Skeletal muscle tissue (tissue), 4 donors: Measurements from ENCODE around the gene TSC2. TPM values are rescaled to one million over a fixed set of nuclear protein-coding genes. Genes with fewer than 3 reads are reported as not detected.
A peak's percentile ranks its signal among the peaks of the same experiment; 100 is the strongest.

Experiments
- H3K27ac ChIP-seq: one replicate; pipeline ENCODE4 v1.7.0; 2013; ENCODE audit warnings: mild to moderate bottlenecking, low read depth, low read length, inconsistent platforms
- H3K27me3 ChIP-seq, 3 donors: one replicate each; pipeline ENCODE4 v1.7.0; 2013; ENCODE audit warnings: low read length in 3 of 3; ENCODE audit not compliant: control insufficient read depth in 3 of 3, insufficient read depth in 3 of 3
- H3K36me3 ChIP-seq, 3 donors: one replicate each; pipeline ENCODE4 v1.7.0; 2013; ENCODE audit warnings: low read length in 3 of 3; ENCODE audit not compliant: control insufficient read depth in 3 of 3, insufficient read depth in 3 of 3
- H3K4me1 ChIP-seq, 3 donors: one replicate each; pipeline ENCODE4 v1.7.0; 2013; ENCODE audit warnings: low read length in 3 of 3, mild to moderate bottlenecking in 3 of 3; ENCODE audit not compliant: control insufficient read depth in 3 of 3, insufficient read depth in 3 of 3
- H3K4me3 ChIP-seq, 3 donors: one replicate each; pipeline ENCODE4 v1.7.0; 2013; ENCODE audit warnings: low read length in 3 of 3
- H3K9ac ChIP-seq, 3 donors: one replicate each; pipeline ENCODE4 v1.7.0; 2013; ENCODE audit warnings: low read length in 3 of 3, mild to moderate bottlenecking in 3 of 3, moderate library complexity in 2 of 3, low read depth in 1 of 3
- H3K9me3 ChIP-seq, 3 donors: one replicate each; pipeline ENCODE4 v1.7.0; 2013; ENCODE audit warnings: low read length in 3 of 3; ENCODE audit not compliant: control insufficient read depth in 3 of 3
- total RNA-seq: library from RNA; depleted of rRNA; stranded (reverse); fragments of >200 nt; gene quantifications from one replicate; pipeline ENCODE4 v1.2.3, GENCODE V29; 2014
- donor health status: Osteomylitis.

The TSC2 gene
- total RNA-seq, 1 donor from 2014 or later: 49.6 TPM

DNA sequence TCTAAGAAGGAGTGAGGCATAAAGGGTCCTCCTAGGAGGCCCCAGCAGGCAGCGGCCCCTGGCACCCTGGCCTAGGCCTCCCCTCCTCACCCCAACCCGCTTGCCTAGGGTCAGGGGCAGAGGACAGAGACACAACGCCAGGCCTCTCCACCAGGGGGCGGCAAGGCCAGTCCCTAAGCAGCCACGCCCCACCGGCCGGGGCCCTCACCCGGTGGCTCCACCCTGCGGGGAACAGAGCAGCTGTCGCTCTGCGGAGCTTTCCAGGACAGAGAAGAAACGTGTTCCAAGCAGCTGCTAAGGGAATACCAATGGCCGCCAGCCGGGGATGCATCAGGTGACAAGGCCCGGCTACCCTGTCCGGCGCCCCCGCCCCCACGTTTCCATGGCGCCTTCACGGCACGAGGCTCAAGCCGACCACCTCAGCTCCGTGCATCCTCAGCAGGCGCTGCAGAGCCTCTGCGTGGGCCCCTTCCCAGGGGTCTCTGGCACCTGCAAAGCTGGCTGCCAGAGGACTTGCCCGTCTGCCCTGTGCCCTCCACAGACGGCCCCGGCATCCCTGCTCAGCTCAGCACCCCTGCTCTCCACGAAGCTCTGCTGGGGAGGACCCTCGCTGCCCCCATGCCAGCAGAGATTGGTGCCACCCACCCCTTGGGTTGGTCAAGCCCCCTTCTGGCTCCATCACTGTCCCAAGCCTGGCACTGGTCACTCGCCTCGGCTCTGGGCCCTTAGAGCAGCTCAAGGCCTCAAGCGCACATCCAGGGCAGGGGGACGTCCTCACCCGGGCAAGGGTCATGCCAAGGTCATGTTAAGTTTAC is 43.8 kb upstream of the TSC2 start:
- no peaks in the 10 kb centered on the region for H3K27me3 ChIP-seq
- H3K9ac ChIP-seq: peak overlapping the region; percentile 10 to 71 (median 64)
- peaks cover 27 to 37% (median 28%) of the 10 kb centered on the region in 3 donors for H3K36me3 ChIP-seq
- peak overlapping the region; percentile 79 for H3K27ac ChIP-seq
- H3K4me1 ChIP-seq: peaks cover 57 to 59% (median 59%) of the 10 kb centered on the region in 3 donors
- H3K4me3 ChIP-seq: peak overlapping the region; percentile 23 to 67 (median 42)
- no peaks in the 10 kb centered on the region for H3K9me3 ChIP-seq

DNA sequence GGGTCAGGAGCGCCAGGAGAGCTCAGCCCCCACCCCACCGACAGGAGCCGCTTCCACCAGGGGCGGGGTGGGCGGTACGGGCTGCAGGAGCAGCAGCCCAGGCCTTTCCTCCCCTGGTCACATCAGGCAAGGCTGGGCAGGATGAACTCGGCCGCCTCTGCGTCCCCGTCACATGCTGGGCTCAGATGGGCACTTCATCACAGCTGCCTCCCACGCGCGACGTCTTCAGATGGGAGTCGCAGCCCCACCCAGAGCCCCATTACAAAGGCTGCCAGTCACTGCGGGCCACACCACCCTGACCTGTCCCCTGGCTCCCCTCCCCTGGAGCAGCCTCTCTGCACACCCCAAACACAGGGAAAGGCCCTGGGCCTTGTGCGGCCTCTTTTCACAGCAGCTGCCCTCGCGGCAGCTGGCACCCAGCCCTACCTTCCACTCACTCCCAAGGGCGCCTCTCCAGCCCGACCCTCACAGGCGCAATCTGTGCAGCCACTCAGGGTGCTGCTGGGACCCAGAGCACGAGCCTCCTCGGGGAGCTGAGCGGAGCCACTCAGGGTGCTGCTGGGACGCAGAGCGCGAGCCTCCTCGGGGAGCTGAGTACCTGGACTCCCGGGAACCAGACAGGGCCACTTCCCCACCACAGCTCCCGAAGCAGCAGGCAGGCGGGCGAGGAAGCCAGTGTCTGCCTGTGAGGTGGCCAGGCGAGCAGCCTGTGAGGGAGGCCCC is 42.8 kb upstream of the TSC2 start:
- H3K27ac ChIP-seq: no peak overlapping the region
- peaks cover 59 to 62% (median 59%) of the 10 kb centered on the region in 3 donors for H3K4me1 ChIP-seq

DNA sequence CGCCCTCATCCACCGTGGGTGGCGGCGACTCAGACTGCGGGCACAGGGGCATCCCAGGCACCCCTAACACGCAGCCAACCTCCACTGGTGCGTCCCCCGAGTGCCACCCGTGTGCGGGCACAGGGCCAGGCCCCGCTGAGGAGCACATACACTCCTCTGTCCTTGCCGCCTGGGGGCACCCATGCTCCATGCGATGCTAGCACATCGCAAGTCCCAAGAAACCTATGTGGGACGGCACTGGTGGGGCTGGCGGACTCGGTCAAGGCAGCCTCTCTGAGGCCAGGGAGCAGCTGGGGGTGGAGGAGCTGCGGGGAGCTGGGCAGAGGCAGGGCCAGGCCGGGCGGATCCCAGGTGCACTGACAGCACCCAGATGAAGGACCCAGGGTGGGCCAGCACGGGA is 42.1 kb upstream of the TSC2 start:
- Histone ChIP-seq H3K4me1 (peaks cover 64 to 69% (median 66%) of the 10 kb centered on the region in 3 donors), H3K9ac (peak overlapping the region; percentile 13 to 62 (median 50)), H3K27me3 (no peaks in the 10 kb centered on the region), H3K36me3 (peaks cover 18 to 27% (median 19%) of the 10 kb centered on the region in 3 donors), H3K27ac (no peak overlapping the region), H3K9me3 (no peaks in the 10 kb centered on the region), H3K4me3 (no peak overlapping the region)

More for the DNA sequence above, 42.8 kb upstream of the TSC2 start:
- Histone ChIP-seq H3K36me3 (peaks cover 23 to 29% (median 24%) of the 10 kb centered on the region in 3 donors), H3K27me3 (no peaks in the 10 kb centered on the region), H3K4me3 (no peak overlapping the region), H3K9ac (peak overlapping the region; percentile 13 to 71 (median 64)), H3K9me3 (no peaks in the 10 kb centered on the region)

DNA sequence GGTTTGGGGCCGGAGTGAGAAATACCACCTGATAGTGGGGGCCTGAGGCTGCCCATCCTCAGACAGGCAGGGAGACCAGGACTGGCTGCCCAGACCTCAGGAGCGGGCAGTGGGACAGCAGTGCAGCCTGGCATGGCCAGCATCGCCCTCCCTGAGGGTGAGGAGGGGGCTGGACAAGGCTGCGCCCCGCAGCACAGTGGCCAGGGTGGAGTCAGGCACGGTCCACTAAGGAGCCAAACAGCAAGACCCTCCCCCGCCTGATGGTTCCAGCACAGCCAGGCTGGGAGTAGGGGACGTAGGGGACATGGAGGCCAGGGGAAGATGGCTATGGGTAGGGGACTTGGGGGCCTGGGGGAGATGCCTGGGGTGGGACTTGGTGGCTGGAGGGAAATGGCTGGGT is 41.5 kb upstream of the TSC2 start:
- Histone ChIP-seq H3K9me3 (no peaks in the 10 kb centered on the region), H3K27ac (no peak overlapping the region), H3K36me3 (peaks cover 12 to 21% (median 14%) of the 10 kb centered on the region in 3 donors), H3K4me3 (no peak overlapping the region), H3K9ac (peak overlapping the region in 2 of 3 donors; percentile 13 to 62), H3K27me3 (no peaks in the 10 kb centered on the region), H3K4me1 (peaks cover 64 to 71% (median 66%) of the 10 kb centered on the region in 3 donors)

DNA sequence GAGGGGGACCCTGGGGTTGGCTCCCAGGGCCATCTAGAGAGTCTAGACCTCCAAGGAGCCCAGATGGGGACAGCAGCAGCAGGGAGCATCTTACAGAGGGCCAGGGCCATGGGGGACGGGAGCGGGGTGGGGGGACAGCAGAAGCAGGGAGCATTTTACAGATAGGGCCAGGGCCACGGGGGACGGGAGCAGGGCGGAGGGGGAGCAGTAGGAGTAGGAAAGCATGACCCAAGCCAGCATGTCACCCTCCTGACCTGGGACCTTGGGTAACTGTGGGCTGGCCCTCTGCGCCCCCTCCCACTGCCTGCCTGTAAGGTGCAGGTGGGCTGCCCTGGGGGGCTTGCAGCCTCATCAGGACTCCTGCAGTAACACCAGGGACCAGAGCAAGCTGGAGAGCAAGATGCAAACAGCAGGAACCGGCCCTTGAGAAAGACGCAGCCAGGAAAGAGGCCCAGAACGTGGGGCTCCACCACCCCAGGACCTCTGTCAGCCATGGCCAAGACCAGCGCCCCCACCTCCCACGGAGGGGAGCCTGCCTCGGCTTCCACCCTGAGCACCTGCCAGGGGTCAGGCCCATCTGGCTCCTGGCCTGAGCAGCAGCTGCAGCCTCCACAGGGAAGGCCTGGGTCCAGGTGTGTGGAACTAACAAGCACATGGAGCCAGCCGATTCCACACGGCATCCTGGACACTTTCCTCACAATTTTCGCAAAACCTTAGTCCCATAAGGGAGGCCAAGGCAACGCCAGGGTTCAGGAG is 40.5 kb upstream of the TSC2 start:
- Histone ChIP-seq H3K36me3 (peaks cover 3 to 12% (median 6%) of the 10 kb centered on the region in 3 donors), H3K27ac (peak overlapping the region; percentile 12), H3K4me3 (peak overlapping the region; percentile 45 to 83 (median 78)), H3K9ac (peak overlapping the region; percentile 48 to 86 (median 71)), H3K27me3 (no peaks in the 10 kb centered on the region), H3K4me1 (peaks cover 64 to 71% (median 66%) of the 10 kb centered on the region in 3 donors), H3K9me3 (no peaks in the 10 kb centered on the region)

DNA sequence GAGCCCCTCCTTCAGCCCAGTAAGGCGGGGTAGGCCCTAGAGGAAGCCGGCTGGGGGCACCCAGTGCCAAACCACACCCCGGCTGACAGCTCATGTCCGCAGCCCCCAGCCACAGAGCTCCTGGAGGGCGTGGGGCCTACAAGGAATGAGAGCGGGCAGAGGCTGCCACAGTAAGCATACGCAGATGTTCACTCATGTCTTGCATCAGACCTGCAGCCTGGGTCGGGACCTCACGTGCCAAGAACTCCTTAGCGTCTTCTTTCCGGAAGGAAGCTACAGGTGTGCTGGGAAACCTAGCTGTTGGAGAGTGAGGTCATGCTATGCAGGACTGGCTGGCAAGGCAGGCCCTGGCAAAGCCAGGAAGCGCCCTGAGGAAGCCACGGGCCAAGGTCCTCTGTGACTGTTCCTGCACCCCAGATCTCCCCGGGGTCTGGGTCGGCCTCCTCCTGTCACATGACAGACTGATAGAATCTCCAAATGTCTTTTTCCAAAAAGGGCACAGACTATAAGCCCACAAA is 39.7 kb upstream of the TSC2 start:
- peak overlapping the region; percentile 52 to 83 (median 78) for H3K4me3 ChIP-seq
- H3K4me1 ChIP-seq: peaks cover 64 to 71% (median 66%) of the 10 kb centered on the region in 3 donors
- peak overlapping the region; percentile 73 to 86 (median 80) for H3K9ac ChIP-seq
- H3K27ac ChIP-seq: peak overlapping the region; percentile 12
- peaks cover 0 to 5% (median 4%) of the 10 kb centered on the region in 3 donors for H3K36me3 ChIP-seq
- no peaks in the 10 kb centered on the region for H3K9me3 ChIP-seq
- H3K27me3 ChIP-seq: no peaks in the 10 kb centered on the region

DNA sequence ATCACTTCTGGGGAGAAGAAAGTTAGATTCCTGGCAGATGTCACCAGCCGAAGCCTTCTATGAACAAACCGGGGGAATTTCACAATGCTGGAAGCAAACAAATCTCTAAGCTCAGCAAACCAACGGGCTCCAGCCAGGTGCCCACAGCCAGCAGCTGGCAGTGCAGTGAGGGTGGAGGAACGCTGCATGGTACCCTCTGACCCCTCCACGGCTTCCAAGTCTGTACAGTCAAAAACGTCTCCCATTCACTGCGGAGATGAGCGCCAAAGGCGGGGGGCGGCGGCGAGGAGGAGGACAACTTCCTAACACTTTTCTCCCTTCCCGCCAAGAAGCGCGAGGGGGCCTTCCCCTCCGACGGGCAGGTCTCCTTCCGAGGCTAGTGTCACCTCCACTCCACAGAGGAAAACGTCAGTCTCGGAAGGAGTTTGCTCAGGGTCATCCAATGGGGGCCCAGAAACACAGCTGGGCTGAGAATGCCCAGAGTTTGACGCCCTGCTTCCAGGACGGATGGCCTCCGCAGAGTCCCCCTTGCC is 39.1 kb upstream of the TSC2 start:
- H3K9me3 ChIP-seq: no peaks in the 10 kb centered on the region
- H3K4me1 ChIP-seq: peaks cover 58 to 64% (median 60%) of the 10 kb centered on the region in 3 donors
- H3K27ac ChIP-seq: peak overlapping the region; percentile 82
- peak overlapping the region; percentile 73 to 86 (median 80) for H3K9ac ChIP-seq
- H3K36me3 ChIP-seq: peaks cover 0 to 4% (median 2%) of the 10 kb centered on the region in 3 donors
- H3K4me3 ChIP-seq: peak overlapping the region; percentile 78 to 83 (median 81)
- H3K27me3 ChIP-seq: no peaks in the 10 kb centered on the region

DNA sequence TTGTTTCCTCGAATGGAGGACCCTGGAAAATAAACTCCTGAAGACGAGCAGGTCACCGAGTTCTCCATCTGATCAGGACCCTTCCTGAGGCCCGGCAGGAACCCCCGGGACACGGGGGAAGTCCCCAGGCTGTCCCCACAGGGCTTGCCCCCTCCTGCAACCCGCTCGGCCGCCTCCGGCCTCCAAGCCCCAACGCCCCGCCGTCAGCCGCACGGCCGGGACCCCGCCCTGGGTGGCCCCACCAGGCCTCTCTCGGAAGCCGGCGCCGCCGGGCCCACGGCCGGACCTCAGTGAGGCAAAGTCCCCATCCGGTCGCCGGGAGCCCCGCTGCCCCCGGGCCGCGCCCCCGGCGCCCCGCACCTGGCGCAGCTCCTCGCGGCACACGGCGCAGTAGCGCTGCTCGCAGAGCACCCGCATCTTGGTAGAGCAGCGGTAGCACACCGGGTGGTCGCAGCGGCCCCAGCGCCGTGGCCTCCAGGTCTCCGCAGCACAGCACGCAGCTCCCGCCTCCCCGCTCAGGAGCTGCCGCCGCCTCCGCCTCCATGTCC is 38.5 kb upstream of the TSC2 start:
- Histone ChIP-seq H3K36me3 (peaks cover 0 to 4% (median 2%) of the 10 kb centered on the region in 3 donors), H3K9me3 (no peaks in the 10 kb centered on the region), H3K27me3 (no peaks in the 10 kb centered on the region), H3K9ac (peak overlapping the region; percentile 73 to 86 (median 80)), H3K27ac (peak overlapping the region; percentile 82), H3K4me1 (peaks cover 53 to 59% (median 56%) of the 10 kb centered on the region in 3 donors), H3K4me3 (peak overlapping the region; percentile 78 to 83 (median 81))
